ENCODE results near the gene KRTAP12-1. TPM values are rescaled to one million over a fixed set of nuclear protein-coding genes. Genes with fewer than 3 reads are reported as not detected.

Gene KRTAP12-1
- total RNA-seq, 1 donor from 2014 or later: not detected

DNA sequence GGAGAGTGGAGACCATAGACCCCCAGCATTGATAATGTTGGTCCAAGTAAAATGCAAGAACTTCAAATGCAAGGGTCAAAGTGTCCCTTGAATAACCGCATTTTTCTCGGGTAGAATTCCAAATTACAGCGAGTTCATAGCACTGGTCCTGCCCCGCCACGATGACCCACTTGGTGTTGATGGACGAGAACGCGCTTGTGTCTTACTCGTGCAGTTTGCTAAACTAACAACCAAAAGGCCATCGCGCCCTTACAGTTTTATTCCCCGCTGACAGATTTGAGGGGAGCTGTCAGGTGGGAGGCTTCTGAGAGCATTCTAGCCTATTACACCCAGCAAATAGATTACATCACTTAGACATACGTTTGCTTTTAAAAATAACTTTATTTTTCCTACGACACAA, 46.8 kb upstream of the KRTAP12-1 start:
- no peak overlapping the region for H3K4me3 Mint-ChIP-seq (ENCODE audit: unreplicated experiment)
- TF ChIP-seq, protein P1, sequence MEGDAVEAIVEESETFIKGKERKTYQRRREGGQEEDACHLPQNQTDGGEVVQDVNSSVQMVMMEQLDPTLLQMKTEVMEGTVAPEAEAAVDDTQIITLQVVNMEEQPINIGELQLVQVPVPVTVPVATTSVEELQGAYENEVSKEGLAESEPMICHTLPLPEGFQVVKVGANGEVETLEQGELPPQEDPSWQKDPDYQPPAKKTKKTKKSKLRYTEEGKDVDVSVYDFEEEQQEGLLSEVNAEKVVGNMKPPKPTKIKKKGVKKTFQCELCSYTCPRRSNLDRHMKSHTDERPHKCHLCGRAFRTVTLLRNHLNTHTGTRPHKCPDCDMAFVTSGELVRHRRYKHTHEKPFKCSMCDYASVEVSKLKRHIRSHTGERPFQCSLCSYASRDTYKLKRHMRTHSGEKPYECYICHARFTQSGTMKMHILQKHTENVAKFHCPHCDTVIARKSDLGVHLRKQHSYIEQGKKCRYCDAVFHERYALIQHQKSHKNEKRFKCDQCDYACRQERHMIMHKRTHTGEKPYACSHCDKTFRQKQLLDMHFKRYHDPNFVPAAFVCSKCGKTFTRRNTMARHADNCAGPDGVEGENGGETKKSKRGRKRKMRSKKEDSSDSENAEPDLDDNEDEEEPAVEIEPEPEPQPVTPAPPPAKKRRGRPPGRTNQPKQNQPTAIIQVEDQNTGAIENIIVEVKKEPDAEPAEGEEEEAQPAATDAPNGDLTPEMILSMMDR (IDR thresholded peaks at IDR 0.05; ENCODE audit: partially characterized antibody, unreplicated experiment): no peak
- peaks cover 9% of the 10 kb centered on the region for H3K9me3 Mint-ChIP-seq (ENCODE audit: unreplicated experiment)
- no peak overlapping the region for H3K27ac Mint-ChIP-seq (ENCODE audit: unreplicated experiment)
- no peak for DNase-seq
- peaks cover 19% of the 10 kb centered on the region for H3K36me3 Mint-ChIP-seq (ENCODE audit: unreplicated experiment)
- H3K27me3 Mint-ChIP-seq (ENCODE audit: unreplicated experiment): peaks cover 4% of the 10 kb centered on the region
- peaks cover 8% of the 10 kb centered on the region for H3K4me1 Mint-ChIP-seq (ENCODE audit: low read depth, unreplicated experiment)

DNA sequence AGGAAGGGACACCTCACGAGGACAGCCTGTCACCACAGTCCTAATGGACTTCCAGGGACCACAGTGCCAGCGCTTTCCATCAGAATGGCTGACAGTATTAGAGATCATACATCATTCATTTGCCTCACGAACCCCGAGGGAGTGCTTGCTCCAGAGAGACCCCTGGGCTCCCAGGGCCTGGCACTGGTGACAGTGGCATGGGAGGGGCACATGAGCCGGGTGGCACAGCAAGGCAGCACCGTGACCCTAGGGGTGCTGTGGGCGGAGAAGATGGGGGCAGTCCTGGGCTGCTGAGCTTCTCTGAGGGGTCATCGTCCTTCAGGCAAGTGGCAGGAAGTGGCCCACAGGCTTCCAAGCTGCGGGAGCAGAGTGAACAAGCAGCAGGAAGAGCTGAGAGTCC, 45.8 kb upstream of the KRTAP12-1 start:
- Mint-ChIP-seq H3K4me3 (ENCODE audit: unreplicated experiment) (no peak overlapping the region), H3K27me3 (ENCODE audit: unreplicated experiment) (peaks cover 4% of the 10 kb centered on the region), H3K9me3 (ENCODE audit: unreplicated experiment) (peaks cover 6% of the 10 kb centered on the region), H3K27ac (ENCODE audit: unreplicated experiment) (no peak overlapping the region), H3K4me1 (ENCODE audit: low read depth, unreplicated experiment) (peaks cover 12% of the 10 kb centered on the region), H3K36me3 (ENCODE audit: unreplicated experiment) (peaks cover 19% of the 10 kb centered on the region)
- TF ChIP-seq, protein P1 (IDR thresholded peaks at IDR 0.05; ENCODE audit: partially characterized antibody, unreplicated experiment): no peak
- no peak for DNase-seq

DNA sequence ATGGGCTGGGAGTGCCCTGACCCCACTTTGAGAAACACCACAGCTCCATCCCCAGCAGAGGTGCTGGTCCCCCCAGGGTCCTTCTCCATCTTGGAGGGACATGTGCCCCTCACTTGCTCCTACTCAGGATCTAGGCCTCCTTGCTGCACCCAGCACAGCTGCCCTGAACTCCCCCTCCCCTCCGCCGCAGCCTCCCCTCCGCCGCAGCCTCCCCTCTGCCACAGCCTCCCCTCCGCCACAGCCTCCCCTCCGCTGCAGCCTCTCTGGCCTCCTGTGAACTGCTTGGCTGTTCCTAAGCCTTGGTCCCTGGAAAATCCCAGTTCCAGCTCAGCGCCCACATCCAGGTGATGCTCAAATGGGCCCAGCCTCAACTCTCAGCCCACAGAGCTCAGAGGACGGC, 45.4 kb upstream of the KRTAP12-1 start:
- Mint-ChIP-seq H3K4me3 (ENCODE audit: unreplicated experiment) (no peak overlapping the region), H3K27me3 (ENCODE audit: unreplicated experiment) (peaks cover 8% of the 10 kb centered on the region), H3K36me3 (ENCODE audit: unreplicated experiment) (peaks cover 19% of the 10 kb centered on the region), H3K27ac (ENCODE audit: unreplicated experiment) (no peak overlapping the region), H3K9me3 (ENCODE audit: unreplicated experiment) (peaks cover 6% of the 10 kb centered on the region), H3K4me1 (ENCODE audit: low read depth, unreplicated experiment) (peaks cover 16% of the 10 kb centered on the region)
- TF ChIP-seq, protein P1 (IDR thresholded peaks at IDR 0.05; ENCODE audit: partially characterized antibody, unreplicated experiment): no peak
- DNase-seq: no peak

DNA sequence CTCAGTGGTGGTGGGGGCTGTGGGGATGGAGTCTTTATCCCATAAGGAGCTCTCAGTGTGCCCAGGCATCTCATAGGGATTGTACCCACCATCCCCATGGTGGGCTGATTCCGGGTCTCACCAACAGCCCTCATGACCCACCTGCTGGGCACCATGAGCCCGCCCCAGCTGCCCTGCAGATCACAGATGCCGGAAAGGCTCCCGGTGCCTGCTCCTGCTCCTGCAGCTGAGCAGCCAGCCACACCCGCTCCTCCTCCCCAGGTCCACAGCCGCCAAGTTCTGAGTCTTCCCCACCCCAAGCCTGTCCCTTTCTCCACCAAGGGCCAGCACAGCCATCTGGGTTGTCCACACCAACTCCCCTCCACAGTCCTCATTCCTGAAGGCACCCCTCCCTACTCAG, 44.9 kb upstream of the KRTAP12-1 start:
- Mint-ChIP-seq H3K9me3 (ENCODE audit: unreplicated experiment) (peaks cover 6% of the 10 kb centered on the region), H3K4me3 (ENCODE audit: unreplicated experiment) (no peak overlapping the region), H3K27me3 (ENCODE audit: unreplicated experiment) (peaks cover 7% of the 10 kb centered on the region), H3K27ac (ENCODE audit: unreplicated experiment) (no peak overlapping the region), H3K4me1 (ENCODE audit: low read depth, unreplicated experiment) (peaks cover 16% of the 10 kb centered on the region), H3K36me3 (ENCODE audit: unreplicated experiment) (peaks cover 15% of the 10 kb centered on the region)
- DNase-seq: no peak
- TF ChIP-seq, protein P1 (IDR thresholded peaks at IDR 0.05; ENCODE audit: partially characterized antibody, unreplicated experiment): no peak

DNA sequence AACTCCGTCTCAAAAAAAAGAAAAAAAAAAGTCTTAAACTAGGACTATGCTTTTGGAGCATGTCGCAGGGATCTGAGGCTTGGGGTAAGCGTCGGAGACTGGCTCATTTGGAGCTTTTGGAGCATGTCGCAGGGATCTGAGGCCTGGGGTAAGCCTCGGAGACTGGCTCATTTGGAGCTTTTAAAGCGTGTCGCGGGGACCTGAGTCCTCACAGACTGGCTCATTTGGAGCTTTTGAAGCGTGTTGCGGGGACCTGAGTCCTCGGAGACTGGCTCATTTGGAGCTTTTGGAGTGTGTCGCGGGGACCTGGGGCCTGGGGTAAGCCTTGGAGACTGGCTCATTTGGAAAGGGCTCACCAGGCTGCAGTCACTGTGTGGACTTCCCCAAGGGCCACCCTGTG, 43.0 kb upstream of the KRTAP12-1 start:
- Mint-ChIP-seq H3K4me1 (ENCODE audit: low read depth, unreplicated experiment) (peaks cover 14% of the 10 kb centered on the region), H3K36me3 (ENCODE audit: unreplicated experiment) (peaks cover 4% of the 10 kb centered on the region), H3K27ac (ENCODE audit: unreplicated experiment) (no peak overlapping the region), H3K27me3 (ENCODE audit: unreplicated experiment) (peaks cover 9% of the 10 kb centered on the region), H3K9me3 (ENCODE audit: unreplicated experiment) (peaks cover 6% of the 10 kb centered on the region), H3K4me3 (ENCODE audit: unreplicated experiment) (no peak overlapping the region)
- TF ChIP-seq, protein P1 (IDR thresholded peaks at IDR 0.05; ENCODE audit: partially characterized antibody, unreplicated experiment): no peak
- no peak for DNase-seq
